Endothelial cell of umbilical vein (primary cell): ENCODE measurements around the gene DSG2. TPM values are rescaled to one million over a fixed set of nuclear protein-coding genes. Genes with fewer than 3 reads are reported as not detected.

ENCODE experiments used
- BruUV-seq: library from RNA; stranded (reverse); fragments of 400-500 nt; replicated peaks from 2 replicates; lab custom pipeline; 2021; lab: Mats Ljungman, UMichigan
- CTCF ChIA-PET: fragments of 300-600, 350-600 bp; sonication (Branson Sonifier 250); formaldehyde crosslinking; loops from one replicate; lab custom pipeline; 2021; ENCODE audit warnings: antibody characterized with exemption, inconsistent platforms; lab: Charles Lee
- POLR2A ChIA-PET: fragments of 300-600, 350-600 bp; sonication (Branson Sonifier 250); formaldehyde crosslinking; loops from one replicate; lab custom pipeline; 2021; ENCODE audit warnings: antibody characterized with exemption, inconsistent platforms; lab: Charles Lee
- DNase-seq: peaks from one replicate; pipeline ENCODE4 v3.0.0-alpha.2; 2011; ENCODE audit warnings: low read depth, low spot score
- FAIRE-seq: peaks from 2 replicates; lab custom pipeline; 2011; peaks lifted over from hg19 to GRCh38; lab: Jason Lieb, UNC
- H2AFZ ChIP-seq: 2 replicates; pipeline ENCODE4 v1.6.0; 2012; ENCODE audit warnings: low read depth, low read length, control low read depth, inconsistent platforms
- H3K27ac ChIP-seq: 2 replicates; pipeline ENCODE4 v1.5.1; 2011; ENCODE audit warnings: low read depth, mild to moderate bottlenecking, control low read depth, low read length, moderate library complexity; ENCODE audit not compliant: insufficient read depth
- H3K27me3 ChIP-seq, 2 experiments: 2 replicates each; pipeline versions ENCODE4 v1.6.0 to v1.6.1; 2011; ENCODE audit warnings: low read length in 2 of 2, mixed read lengths in 1 of 2; ENCODE audit not compliant: control insufficient read depth in 2 of 2, insufficient read depth in 2 of 2
- H3K36me3 ChIP-seq, 2 experiments: 2 replicates in 1 of 2; 3 replicates in 1 of 2; pipeline ENCODE4 v1.5.1; 2011; ENCODE audit warnings: low read length in 2 of 2, mild to moderate bottlenecking in 1 of 2, moderate library complexity in 1 of 2; ENCODE audit not compliant: control insufficient read depth in 2 of 2, insufficient read depth in 2 of 2; ENCODE audit errors: extremely low read depth in 1 of 2
- H3K4me1 ChIP-seq: 3 replicates; pipeline ENCODE4 v1.5.1; 2011; ENCODE audit warnings: mild to moderate bottlenecking, low read length; ENCODE audit not compliant: control insufficient read depth, insufficient read depth; ENCODE audit errors: extremely low read depth
- H3K4me2 ChIP-seq: 2 replicates; pipeline ENCODE4 v1.6.1; 2011; ENCODE audit warnings: low read length, control low read depth, mixed read lengths; ENCODE audit not compliant: insufficient read depth
- H3K4me3 ChIP-seq, 3 experiments: fragments of 200-600 bp in 1 of 3; sonication (generic), shearing (Covaris generic) in 1 of 3; replicated peaks in 1 of 3; 2 replicates each; pipeline ENCODE4 v1.5.1; 2011 to 2016; ENCODE audit warnings: control low read depth in 3 of 3, low read length in 3 of 3, mild to moderate bottlenecking in 2 of 3, inconsistent platforms in 1 of 3, low read depth in 1 of 3, moderate library complexity in 1 of 3; ENCODE audit not compliant: insufficient read depth in 1 of 3
- H3K79me2 ChIP-seq: 2 replicates; pipeline ENCODE4 v1.6.0; 2012; ENCODE audit warnings: low read length, inconsistent platforms; ENCODE audit not compliant: control insufficient read depth, insufficient read depth
- H3K9ac ChIP-seq: replicated peaks from 2 replicates; pipeline ENCODE3; 2011; ENCODE audit warnings: low read length, control low read depth; ENCODE audit not compliant: insufficient read depth; ENCODE audit errors: extremely low read depth
- H3K9me1 ChIP-seq: replicated peaks from 3 replicates; pipeline ENCODE4 v1.6.0; 2011; ENCODE audit warnings: mild to moderate bottlenecking, low read length; ENCODE audit not compliant: control insufficient read depth, insufficient read depth; ENCODE audit errors: extremely low read depth
- H3K9me3 ChIP-seq: replicated peaks from 2 replicates; pipeline ENCODE4 v1.5.1; 2012; ENCODE audit warnings: low read length, inconsistent platforms; ENCODE audit not compliant: control insufficient read depth, insufficient read depth
- H4K20me1 ChIP-seq: replicated peaks from 2 replicates; pipeline ENCODE3; 2011; ENCODE audit warnings: mild to moderate bottlenecking, low read length; ENCODE audit not compliant: control insufficient read depth, insufficient read depth; ENCODE audit errors: extremely low read depth
- EZH2 ChIP-seq: IDR thresholded peaks from 2 replicates; pipeline ENCODE4 v1.6.1; 2012; ENCODE audit warnings: borderline replicate concordance, low read depth, mild to moderate bottlenecking, moderate library complexity, low read length, inconsistent platforms; ENCODE audit not compliant: severe bottlenecking
- FOS ChIP-seq: IDR thresholded peaks from 2 replicates; pipeline ENCODE4 v1.6.1; 2011; ENCODE audit warnings: mild to moderate bottlenecking, low read length, moderate library complexity, borderline replicate concordance; ENCODE audit not compliant: insufficient read depth
- GATA2 ChIP-seq: IDR thresholded peaks from 2 replicates; pipeline ENCODE4 v1.7.0; 2011; ENCODE audit warnings: low read depth, mild to moderate bottlenecking, moderate library complexity, mixed read lengths, low read length; ENCODE audit not compliant: insufficient read length, insufficient read depth
- JUN ChIP-seq: IDR thresholded peaks from 2 replicates; pipeline ENCODE4 v1.6.1; 2011; ENCODE audit warnings: borderline replicate concordance, low read depth; ENCODE audit not compliant: insufficient read length, insufficient read depth
- MYC ChIP-seq: IDR thresholded peaks from one replicate; pipeline ENCODE4 v1.6.1; 2011; ENCODE audit warnings: mild to moderate bottlenecking, low read depth, low read length
- POLR2A ChIP-seq: IDR thresholded peaks from 2 replicates; pipeline ENCODE4 v1.6.1; 2012; ENCODE audit warnings: low read depth, mild to moderate bottlenecking, control low read depth, low read length
- POLR2AphosphoS5 ChIP-seq: IDR thresholded peaks from 2 replicates; pipeline ENCODE4 v1.6.1; 2012; ENCODE audit warnings: low read depth, mild to moderate bottlenecking, control low read depth, low read length, moderate library complexity; ENCODE audit not compliant: insufficient read depth
- dilution Hi-C: fragments of 300-500 bp; cut with MboI; formaldehyde crosslinking; loops from one replicate; pipeline ENCODE4 v1.15.0; 2019; ENCODE audit warnings: low sequenced_read_pairs; ENCODE audit not compliant: extremely low pct_ligation_motif_present
- intact Hi-C: fragments of 100-400 bp; cut with micrococcal nuclease; formaldehyde crosslinking; loops from one replicate; pipeline ENCODE4 v1.10.0; 2022
- polyA plus RNA-seq, 4 experiments: library from polyadenylated mRNA; depleted of rRNA in 3 of 4; stranded (reverse) in 3 of 4; unstranded in 1 of 4; fragments of >200 nt; gene quantifications; 2 replicates each; pipeline versions ENCODE4 v1.2.1 to v1.2.3, GENCODE V29; 2011 to 2012; ENCODE audit warnings: missing spikeins in 1 of 4
- total RNA-seq: library from RNA; stranded (reverse); gene quantifications from 2 replicates; pipeline ENCODE4 v1.2.3, GENCODE V29; 2021
- TF ChIP-seq, protein P1 (sequence below): IDR thresholded peaks from 2 replicates; pipeline ENCODE4 v1.6.1; 2011; ENCODE audit not compliant: insufficient read depth, insufficient read length
- TF ChIP-seq, protein P2 (sequence below), 2 donors: IDR thresholded peaks; 1 replicate in 1 of 2; 2 replicates in 1 of 2; pipeline ENCODE4 v1.5.1; 2011; ENCODE audit warnings: low read length in 2 of 2, mild to moderate bottlenecking in 2 of 2, moderate library complexity in 2 of 2, control low read depth in 1 of 2, inconsistent platforms in 1 of 2, low read depth in 1 of 2; ENCODE audit not compliant: insufficient read depth in 1 of 2; ENCODE audit errors: extremely low read depth in 1 of 2

DSG2 gene
- total and polyA plus RNA-seq, 2 donors (not counting 3 experiments of a cell fraction or from before 2014, with no cell fraction given) = 0.04 TPM

DNA sequence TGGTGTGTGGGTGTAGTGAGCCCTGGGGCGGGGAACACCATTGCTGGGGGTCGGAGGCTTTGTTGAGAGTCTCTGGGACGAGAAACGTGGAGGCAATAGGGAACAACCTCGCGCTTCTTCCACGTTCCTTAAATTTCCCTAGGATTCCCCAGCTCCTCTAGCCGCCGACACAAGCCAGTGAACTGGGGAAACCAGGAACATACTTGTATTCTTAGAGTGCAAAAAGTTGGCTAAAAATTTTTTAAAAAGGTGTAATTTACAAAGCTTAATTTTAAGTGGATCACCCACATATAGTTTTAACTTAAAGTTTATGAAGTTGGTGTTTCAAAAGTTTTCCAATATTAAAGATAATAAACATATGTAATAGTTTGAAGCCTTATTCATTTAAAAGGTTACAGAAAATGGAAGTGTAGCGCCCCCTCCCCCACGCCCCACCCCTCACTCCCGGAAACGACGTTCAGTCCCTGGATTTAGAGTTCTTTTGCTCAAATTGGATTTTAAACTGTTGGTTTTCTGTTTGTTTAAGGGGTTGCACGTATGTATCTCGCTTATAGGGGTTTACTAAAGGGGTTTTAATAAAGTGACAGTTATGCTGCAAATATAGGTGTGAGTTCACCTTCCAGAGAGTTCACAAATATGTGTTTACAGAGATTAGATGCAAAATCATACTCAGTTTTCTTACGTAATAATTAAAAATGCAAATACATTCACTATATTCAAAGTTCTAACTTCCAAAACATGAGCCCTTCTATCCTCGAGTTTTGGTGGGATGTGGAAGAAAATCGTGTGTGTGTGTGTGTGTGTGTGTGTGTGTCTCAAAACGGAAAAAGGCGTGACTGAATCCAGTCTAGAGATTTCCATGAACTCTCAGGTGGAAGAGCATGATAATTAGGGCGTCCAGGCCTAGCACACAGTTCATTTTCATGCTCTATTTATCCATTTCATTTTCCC lies 872 bp downstream of the DSG2 start:
- Histone ChIP-seq H4K20me1 (no peaks in the 10 kb centered on the region), H3K27me3 (peaks cover 17 to 31% of the 10 kb centered on the region in 2 experiments), H2AFZ (no peak overlapping the region), H3K4me2 (peak overlapping the region; percentile 30), H3K4me3 (no peak overlapping the region), H3K9ac (no peak overlapping the region), H3K4me1 (no peaks in the 10 kb centered on the region), H3K27ac (no peak overlapping the region), H3K9me1 (no peaks in the 10 kb centered on the region), H3K9me3 (no peaks in the 10 kb centered on the region), H3K36me3 (no peaks in the 10 kb centered on the region), H3K79me2 (no peaks in the 10 kb centered on the region)
- DNase-seq (no peak), FAIRE-seq (no peak)
- TF ChIP-seq EZH2 (no peak), MYC (no peak)
- TF ChIP-seq, protein P1, sequence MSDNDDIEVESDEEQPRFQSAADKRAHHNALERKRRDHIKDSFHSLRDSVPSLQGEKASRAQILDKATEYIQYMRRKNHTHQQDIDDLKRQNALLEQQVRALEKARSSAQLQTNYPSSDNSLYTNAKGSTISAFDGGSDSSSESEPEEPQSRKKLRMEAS = no peak
- intact Hi-C loops = no loop called here
- ChIA-PET CTCF (no interaction called here), POLR2A (no interaction called here)
- no TSS peak for BruUV-seq
- dilution Hi-C loops = no loop called here

DNA sequence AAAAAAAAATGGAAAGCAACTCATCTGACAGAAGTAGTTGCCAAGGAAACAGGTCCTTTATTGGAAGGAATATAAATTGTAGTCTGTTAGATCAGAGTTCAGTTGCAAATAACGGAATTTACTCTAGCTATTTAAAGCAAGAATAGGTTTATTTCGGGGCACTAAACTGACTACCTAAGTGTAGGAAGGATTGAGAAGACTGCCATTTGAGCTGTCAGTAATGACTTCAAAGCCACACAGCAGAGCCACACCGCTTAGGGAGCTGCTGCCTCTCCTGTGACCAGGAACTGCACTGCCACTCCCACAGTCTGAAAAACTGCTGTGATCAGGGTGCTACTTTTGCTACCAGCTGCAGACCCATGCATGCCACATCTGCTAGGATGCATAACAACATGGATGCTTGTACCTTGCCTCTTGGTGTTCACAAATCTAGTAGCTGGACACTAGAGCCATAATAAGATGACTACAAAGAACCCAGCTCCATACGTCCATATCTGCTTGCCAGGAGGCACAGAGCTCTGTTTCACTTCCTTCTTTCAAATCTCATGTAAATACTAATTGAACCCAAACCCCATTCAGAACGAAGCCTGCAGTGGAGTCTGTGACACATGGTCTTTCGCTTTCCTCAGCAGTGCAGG lies 2.2 kb downstream of the DSG2 start:
- H3K4me3 ChIP-seq = no peak overlapping the region
- DNase-seq (no peak), FAIRE-seq (no peak)
- no peaks in the 10 kb centered on the region for H3K79me2 ChIP-seq
- H3K27ac ChIP-seq = no peak overlapping the region
- no peaks in the 10 kb centered on the region for H3K9me3 ChIP-seq
- no TSS peak for BruUV-seq
- H3K27me3 ChIP-seq = peaks cover 17 to 31% of the 10 kb centered on the region in 2 experiments
- dilution Hi-C loops (no loop called here), intact Hi-C loops (no loop called here)
- no peaks in the 10 kb centered on the region for H3K36me3 ChIP-seq
- H2AFZ ChIP-seq = no peak overlapping the region
- H3K9ac ChIP-seq = no peak overlapping the region
- no peak overlapping the region for H3K4me2 ChIP-seq
- no peaks in the 10 kb centered on the region for H3K4me1 ChIP-seq
- no peaks in the 10 kb centered on the region for H3K9me1 ChIP-seq
- TF ChIP-seq JUN (no peak), GATA2 (no peak), MYC (no peak), EZH2 (no peak), FOS (no peak), POLR2AphosphoS5 (no peak), POLR2A (no peak)
- TF ChIP-seq, protein P2, sequence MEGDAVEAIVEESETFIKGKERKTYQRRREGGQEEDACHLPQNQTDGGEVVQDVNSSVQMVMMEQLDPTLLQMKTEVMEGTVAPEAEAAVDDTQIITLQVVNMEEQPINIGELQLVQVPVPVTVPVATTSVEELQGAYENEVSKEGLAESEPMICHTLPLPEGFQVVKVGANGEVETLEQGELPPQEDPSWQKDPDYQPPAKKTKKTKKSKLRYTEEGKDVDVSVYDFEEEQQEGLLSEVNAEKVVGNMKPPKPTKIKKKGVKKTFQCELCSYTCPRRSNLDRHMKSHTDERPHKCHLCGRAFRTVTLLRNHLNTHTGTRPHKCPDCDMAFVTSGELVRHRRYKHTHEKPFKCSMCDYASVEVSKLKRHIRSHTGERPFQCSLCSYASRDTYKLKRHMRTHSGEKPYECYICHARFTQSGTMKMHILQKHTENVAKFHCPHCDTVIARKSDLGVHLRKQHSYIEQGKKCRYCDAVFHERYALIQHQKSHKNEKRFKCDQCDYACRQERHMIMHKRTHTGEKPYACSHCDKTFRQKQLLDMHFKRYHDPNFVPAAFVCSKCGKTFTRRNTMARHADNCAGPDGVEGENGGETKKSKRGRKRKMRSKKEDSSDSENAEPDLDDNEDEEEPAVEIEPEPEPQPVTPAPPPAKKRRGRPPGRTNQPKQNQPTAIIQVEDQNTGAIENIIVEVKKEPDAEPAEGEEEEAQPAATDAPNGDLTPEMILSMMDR (IDR thresholded peaks at IDR 0.05; ENCODE audit: extremely low read depth in 1 of 2, insufficient read depth in 1 of 2, low read depth in 1 of 2, low read length in 2 of 2) = no peak
- TF ChIP-seq, protein P1 = no peak
- no peaks in the 10 kb centered on the region for H4K20me1 ChIP-seq
- CTCF ChIA-PET = no interaction called here
- POLR2A ChIA-PET = no interaction called here
